GM23338 (cell line): ENCODE results near the gene DNAL4. TPM values are rescaled to one million over a fixed set of nuclear protein-coding genes. Genes with fewer than 3 reads are reported as not detected.

Source experiments
- ATAC-seq: fragments of 200-7000 bp; cut with Tn5 transposase; 3 replicates; pipeline ENCODE4 v1.9.1; 2020
- DNase-seq: peaks from one replicate; pipeline ENCODE4 v3.0.0-alpha.2; 2015; ENCODE audit warnings: low spot score
- H2AFZ ChIP-seq: fragments of 200-600 bp; sonication (generic); 2 replicates; pipeline ENCODE4 v1.8.0; 2016; ENCODE audit warnings: antibody characterized with exemption, mild to moderate bottlenecking, moderate library complexity
- H3F3A ChIP-seq: fragments of 200-600 bp; sonication (generic); replicated peaks from 2 replicates; pipeline ENCODE4 v1.8.0; 2017; ENCODE audit warnings: antibody characterized with exemption, mixed run types, low read depth
- H3K27ac ChIP-seq: fragments of 200-600 bp; sonication (generic); 2 replicates; pipeline ENCODE4 v1.6.1; 2016; ENCODE audit warnings: low read depth
- H3K27me3 ChIP-seq: fragments of 200-600 bp; sonication (generic); 2 replicates; pipeline ENCODE4 v1.8.0; 2016; ENCODE audit warnings: mild to moderate bottlenecking, mixed run types, moderate library complexity; ENCODE audit not compliant: insufficient read depth
- H3K36me3 ChIP-seq: fragments of 200-600 bp; sonication (generic); 2 replicates; pipeline ENCODE4 v1.8.0; 2016; ENCODE audit warnings: mild to moderate bottlenecking; ENCODE audit not compliant: insufficient read depth
- H3K4me1 ChIP-seq: fragments of 200-600 bp; sonication (generic); 2 replicates; pipeline ENCODE4 v1.8.0; 2016; ENCODE audit warnings: mild to moderate bottlenecking, moderate library complexity; ENCODE audit not compliant: insufficient read depth
- H3K4me2 ChIP-seq: fragments of 200-600 bp; sonication (generic); 2 replicates; pipeline ENCODE4 v1.7.1; 2017; ENCODE audit warnings: mixed run types
- H3K4me3 ChIP-seq: fragments of 200-600 bp; sonication (generic); 2 replicates; pipeline ENCODE4 v1.6.1; 2016; ENCODE audit warnings: mixed run types
- H3K79me2 ChIP-seq: fragments of 200-600 bp; sonication (generic); replicated peaks from 2 replicates; pipeline ENCODE4 v1.8.0; 2017; ENCODE audit warnings: mild to moderate bottlenecking; ENCODE audit not compliant: insufficient read depth
- H3K9me2 ChIP-seq: fragments of 200-600 bp; sonication (generic); 2 replicates; pipeline ENCODE4 v1.8.0; 2017; ENCODE audit not compliant: insufficient read depth
- H4K20me1 ChIP-seq: fragments of 200-600 bp; sonication (generic); replicated peaks from 2 replicates; pipeline ENCODE4 v1.8.0; 2017; ENCODE audit warnings: mild to moderate bottlenecking; ENCODE audit not compliant: insufficient read depth
- H3K27ac Mint-ChIP-seq: 2 replicates; pipeline ENCODE4 v1.8.0; 2020; ENCODE audit warnings: inconsistent platforms, mild to moderate bottlenecking, moderate library complexity, mixed read lengths
- H3K27me3 Mint-ChIP-seq: 3 replicates; pipeline ENCODE4 v1.8.0; 2022; ENCODE audit warnings: low read depth, mild to moderate bottlenecking, moderate library complexity, mixed read lengths, inconsistent platforms; ENCODE audit not compliant: insufficient read depth, poor library complexity
- H3K36me3 Mint-ChIP-seq: 3 replicates; pipeline ENCODE4 v1.8.0; 2021; ENCODE audit warnings: low read depth, mild to moderate bottlenecking, inconsistent platforms, moderate library complexity, mixed read lengths
- H3K4me1 Mint-ChIP-seq: 3 replicates; pipeline ENCODE4 v1.8.0; 2020; ENCODE audit warnings: mild to moderate bottlenecking, inconsistent platforms, mixed read lengths
- H3K4me3 Mint-ChIP-seq: 3 replicates; pipeline ENCODE4 v1.8.0; 2021; ENCODE audit warnings: moderate library complexity, mild to moderate bottlenecking, inconsistent platforms, mixed read lengths
- H3K9me3 Mint-ChIP-seq: 3 replicates; pipeline ENCODE4 v1.8.0; 2020; ENCODE audit warnings: moderate library complexity, mild to moderate bottlenecking, inconsistent platforms, mixed read lengths
- CREB1 ChIP-seq: fragments of 250-450 bp; sonication (Bioruptor Pico); IDR thresholded peaks from 2 replicates; pipeline ENCODE4 v1.5.0; 2020; ENCODE audit warnings: low read depth, mild to moderate bottlenecking, moderate library complexity
- CTCF ChIP-seq, 2 experiments: fragments of 200-600 bp in 1 of 2; sonication (generic) in 1 of 2; conservative IDR thresholded peaks; 2 replicates each; pipeline versions ENCODE4 v1.5.1 to v1.6.1; 2016 to 2017; ENCODE audit warnings: antibody characterized with exemption in 2 of 2, low read depth in 2 of 2, mild to moderate bottlenecking in 2 of 2, moderate library complexity in 1 of 2
- EZH2 ChIP-seq: fragments of 200-600 bp; sonication (generic); IDR thresholded peaks from one replicate; pipeline ENCODE4 v1.8.0; 2017; ENCODE audit warnings: antibody characterized with exemption, mild to moderate bottlenecking, low read depth; ENCODE audit not compliant: unreplicated experiment
- EZH2phosphoT487 ChIP-seq: fragments of 200-600 bp; sonication (generic); IDR thresholded peaks from one replicate; pipeline ENCODE4 v1.8.1; 2018; ENCODE audit warnings: antibody characterized with exemption; ENCODE audit not compliant: unreplicated experiment
- NANOG ChIP-seq: IDR thresholded peaks from 2 replicates; pipeline ENCODE4 v1.6.1; 2016; ENCODE audit warnings: antibody characterized with exemption, borderline replicate concordance
- POLR2AphosphoS5 ChIP-seq: IDR thresholded peaks from 2 replicates; pipeline ENCODE4 v1.6.1; 2016; ENCODE audit warnings: antibody characterized with exemption, low read depth
- REST ChIP-seq: IDR thresholded peaks from one replicate; pipeline ENCODE4 v1.6.1; 2018; ENCODE audit warnings: antibody characterized with exemption; ENCODE audit not compliant: unreplicated experiment
- STAT1 ChIP-seq: IDR thresholded peaks from one replicate; pipeline ENCODE4 v1.6.1; 2016; ENCODE audit warnings: antibody characterized with exemption; ENCODE audit not compliant: unreplicated experiment
- ZNF114 ChIP-seq: fragments of 250-450 bp; sonication (Bioruptor Pico); IDR thresholded peaks from 2 replicates; pipeline ENCODE4 v1.5.0; 2020; ENCODE audit warnings: mild to moderate bottlenecking, moderate library complexity
- ZNF331 ChIP-seq: fragments of 250-450 bp; sonication (Bioruptor Pico); IDR thresholded peaks from 2 replicates; pipeline ENCODE4 v1.5.0; 2020; ENCODE audit warnings: low read depth, mild to moderate bottlenecking, moderate library complexity
- polyA plus RNA-seq: library from polyadenylated mRNA; unstranded; fragments of >200 nt; fragmentation: Nextera tagmentation; extraction: Ambion mirVana; gene quantifications from 2 replicates; pipeline ENCODE4 v1.2.1, GENCODE V29; 2016
- total RNA-seq: library from RNA; depleted of rRNA; stranded (reverse); fragments of >200 nt; shearing (Covaris generic); gene quantifications from 2 replicates; pipeline ENCODE4 v1.2.3, GENCODE V29; 2014

Gene DNAL4
- total and polyA plus RNA-seq, 2 experiments from 2014 or later = 9.3 to 10.0 TPM

- H3K36me3 ChIP-seq = no peaks in the 10 kb centered on the region
- no peak overlapping the region for H3K27ac Mint-ChIP-seq
- H3K27me3 Mint-ChIP-seq = peaks cover 8% of the 10 kb centered on the region
- H3K27ac ChIP-seq = no peak overlapping the region
- H4K20me1 ChIP-seq = no peaks in the 10 kb centered on the region
- no peak overlapping the region for H3K4me3 Mint-ChIP-seq
- H3K79me2 ChIP-seq = no peaks in the 10 kb centered on the region
- H3K4me2 ChIP-seq = no peak overlapping the region
- H3K36me3 Mint-ChIP-seq = peaks cover 3% of the 10 kb centered on the region; the same call in 2 of the 3 replicates
- ATAC-seq (no peak), DNase-seq (no peak)
- H3K4me1 Mint-ChIP-seq = peaks cover 11% of the 10 kb centered on the region
- TF ChIP-seq EZH2 = no peak
- no peak for TF ChIP-seq EZH2phosphoT487
- no peak for TF ChIP-seq ZNF331 (CRISPR knock-in tag)
- no peak for TF ChIP-seq NANOG
- no peak for TF ChIP-seq CREB1
- TF ChIP-seq ZNF114 (CRISPR knock-in tag) = no peak
- no peak overlapping the region for H3K4me3 ChIP-seq
- no peaks in the 10 kb centered on the region for H3K9me3 Mint-ChIP-seq
- H3K4me1 ChIP-seq = peaks cover 16% of the 10 kb centered on the region; the same call in 1 of the 2 replicates
- no peaks in the 10 kb centered on the region for H3F3A ChIP-seq
- H2AFZ ChIP-seq = no peak overlapping the region
- no peaks in the 10 kb centered on the region for H3K9me2 ChIP-seq
- H3K27me3 ChIP-seq = 0 out of 2 replicates have a peak, but pooled peaks cover 2% of the 10 kb centered on the region
These were observed 43.8 kb downstream of the DNAL4 start for GRCh38 chr22:38750104-38750503.

GRCh38 chr22:38748487-38749136 is 45.3 kb downstream of the DNAL4 start:
- H3K36me3 ChIP-seq = no peaks in the 10 kb centered on the region
- no peaks in the 10 kb centered on the region for H3K9me3 Mint-ChIP-seq
- TF ChIP-seq EZH2 (no peak), STAT1 (no peak), REST (no peak), CTCF (conservative IDR thresholded peaks at IDR 0.05; ENCODE audit: low read depth in 2 of 2) (no peak), ZNF331 (CRISPR knock-in tag) (no peak), POLR2AphosphoS5 (no peak), CREB1 (no peak), NANOG (no peak)

More at GRCh38 chr22:38748487-38749136, 45.3 kb downstream of the DNAL4 start:
- Histone ChIP-seq H3K27me3 (no peaks in the 10 kb centered on the region), H3F3A (no peaks in the 10 kb centered on the region), H2AFZ (no peak overlapping the region), H3K9me2 (no peaks in the 10 kb centered on the region), H3K4me2 (no peak overlapping the region), H3K4me3 (no peak overlapping the region), H3K27ac (no peak overlapping the region), H3K79me2 (no peaks in the 10 kb centered on the region), H3K4me1 (peaks cover 2% of the 10 kb centered on the region; the same call in 1 of the 2 replicates), H4K20me1 (no peaks in the 10 kb centered on the region)
- Mint-ChIP-seq H3K4me1 (peaks cover under 1% of the 10 kb centered on the region; the same call in 2 of the 3 replicates), H3K27me3 (peaks cover 6% of the 10 kb centered on the region), H3K36me3 (peaks cover 5% of the 10 kb centered on the region; the same call in 2 of the 3 replicates), H3K4me3 (no peak overlapping the region), H3K27ac (no peak overlapping the region)
- ATAC-seq = no peak
- DNase-seq = no peak
